Activated T-helper 1 cell treated with anti-CD3 and anti-CD28 coated beads, Interleukin-2, amount 50 U/mL, for 16 hours (primary cell): ENCODE measurements around the gene CYP27A1.
"Not testable (repeated sequence)": the region's sequence is repeated elsewhere in the genome, so short reads cannot be mapped to it uniquely, and the experiment has no call there.

Experiments used
- DNase-seq, 2 donors: peaks; one replicate each; pipeline ENCODE4 v3.0.0-alpha.2; 2020; ENCODE audit warnings: low read depth in 1 of 2, low spot score in 1 of 2

The CYP27A1 gene

GRCh38 chr2:218772759-218773158 lies 9.2 kb upstream of the CYP27A1 start:
- not testable (repeated sequence) for DNase-seq

GRCh38 chr2:218773881-218774280 lies 8.1 kb upstream of the CYP27A1 start:
- no peak for DNase-seq

- DNase-seq = no peak
Measured at GRCh38 chr2:218776488-218776887, 5.5 kb upstream of the CYP27A1 start.

GRCh38 chr2:218777276-218777990 lies 4.5 kb upstream of the CYP27A1 start:
- DNase-seq = no peak

- no peak for DNase-seq
Measured at GRCh38 chr2:218780046-218780445, 1.9 kb upstream of the CYP27A1 start.

- no peak for DNase-seq
Measured at GRCh38 chr2:218780851-218781690, 876 bp upstream of the CYP27A1 start.

GRCh38 chr2:218782528-218782844 lies 539 bp downstream of the CYP27A1 start:
- DNase-seq = no peak

GRCh38 chr2:218783688-218784087 lies 1.7 kb downstream of the CYP27A1 start:
- DNase-seq = no peak

- no peak for DNase-seq
Measured at GRCh38 chr2:218785103-218785502, 3.2 kb downstream of the CYP27A1 start.

- DNase-seq = no peak
Measured at GRCh38 chr2:218786133-218786532, 4.2 kb downstream of the CYP27A1 start.

GRCh38 chr2:218788529-218789255 lies 6.7 kb downstream of the CYP27A1 start:
- no peak for DNase-seq

GRCh38 chr2:218792433-218792832 lies 10.5 kb downstream of the CYP27A1 start:
- no peak for DNase-seq

GRCh38 chr2:218796691-218797090 lies 14.7 kb downstream of the CYP27A1 start:
- no peak for DNase-seq

GRCh38 chr2:218798767-218799504 lies 17.0 kb downstream of the CYP27A1 start:
- DNase-seq = no peak

GRCh38 chr2:218799990-218800389 lies 18.0 kb downstream of the CYP27A1 start:
- DNase-seq = no peak

- DNase-seq = no peak
Measured at GRCh38 chr2:218802386-218802994, 20.5 kb downstream of the CYP27A1 start.

- no peak for DNase-seq
Measured at GRCh38 chr2:218804817-218805216, 22.9 kb downstream of the CYP27A1 start.

- no peak for DNase-seq
Measured at GRCh38 chr2:218805627-218806026, 23.7 kb downstream of the CYP27A1 start.

GRCh38 chr2:218806346-218806978 lies 24.5 kb downstream of the CYP27A1 start:
- DNase-seq = no peak

GRCh38 chr2:218807626-218808025 lies 25.7 kb downstream of the CYP27A1 start:
- no peak for DNase-seq
